ENCODE measurements around the gene PDLIM5.

Gene PDLIM5

GRCh38 chr4:94715726-94716125 is 264.0 kb downstream of the PDLIM5 start:
- DNase-seq = no peak

Data from retina (tissue), 1 donor.